IMR-90 (cell line): ENCODE results near the gene BEST1. TPM values are rescaled to one million over a fixed set of nuclear protein-coding genes. Genes with fewer than 3 reads are reported as not detected.

Experiments
- ATAC-seq: fragments of 200-7000 bp; cut with Tn5 transposase; 2 replicates; pipeline ENCODE4 v1.9.1; 2020; ENCODE audit warnings: low read depth, mild to moderate bottlenecking, moderate library complexity
- BruUV-seq: library from RNA; stranded (reverse); fragments of 400-500 nt; replicated peaks from 2 replicates; lab custom pipeline; 2021; lab: Mats Ljungman, UMichigan
- CTCF ChIA-PET: fragments of 300-600 bp; formaldehyde crosslinking; extraction: SDS; loops from one replicate; lab custom pipeline; 2021; ENCODE audit warnings: antibody characterized with exemption; lab: Yijun Ruan, JAX
- POLR2A ChIA-PET: fragments of 300-600 bp; sonication (Branson Sonifier 250); formaldehyde crosslinking; loops from one replicate; lab custom pipeline; 2022; ENCODE audit warnings: antibody characterized with exemption; ENCODE audit not compliant: unreplicated experiment; lab: Charles Lee
- DNase-seq: peaks from one replicate; pipeline ENCODE4 v3.0.0; 2013
- H2AFZ ChIP-seq: replicated peaks from 2 replicates; pipeline ENCODE3; 2013; ENCODE audit warnings: low read length, mild to moderate bottlenecking; ENCODE audit not compliant: poor library complexity
- H2AK5ac ChIP-seq: 2 replicates; pipeline ENCODE4 v1.6.1; 2013; ENCODE audit warnings: low read depth, low read length, inconsistent platforms
- H2AK9ac ChIP-seq: replicated peaks from 2 replicates; pipeline ENCODE3; 2013; ENCODE audit warnings: mild to moderate bottlenecking, low read depth, low read length, moderate library complexity; ENCODE audit not compliant: poor library complexity
- H2BK120ac ChIP-seq: 2 replicates; pipeline ENCODE4 v1.6.1; 2013; ENCODE audit warnings: low read depth, low read length, inconsistent platforms
- H2BK15ac ChIP-seq: 3 replicates; pipeline ENCODE4 v1.6.1; 2013; ENCODE audit warnings: low read depth, low read length, inconsistent platforms
- H2BK20ac ChIP-seq: 2 replicates; pipeline ENCODE4 v1.6.1; 2013; ENCODE audit warnings: low read depth, mild to moderate bottlenecking, inconsistent platforms, low read length, moderate library complexity
- H2BK5ac ChIP-seq: 2 replicates; pipeline ENCODE4 v1.6.1; 2013; ENCODE audit warnings: mild to moderate bottlenecking, low read depth, low read length, inconsistent platforms; ENCODE audit not compliant: poor library complexity, severe bottlenecking
- H3K14ac ChIP-seq: replicated peaks from 2 replicates; pipeline ENCODE4 v1.6.1; 2013; ENCODE audit warnings: low read depth, low read length, inconsistent platforms
- H3K18ac ChIP-seq: 2 replicates; pipeline ENCODE4 v1.6.1; 2013; ENCODE audit warnings: low read depth, low read length, control low read depth
- H3K23ac ChIP-seq: 2 replicates; pipeline ENCODE4 v1.6.1; 2013; ENCODE audit warnings: low read depth, low read length, inconsistent platforms
- H3K27ac ChIP-seq: 2 replicates; pipeline ENCODE4 v1.5.1; 2013; ENCODE audit warnings: mild to moderate bottlenecking, control low read depth, low read length; ENCODE audit not compliant: insufficient read depth
- H3K27me3 ChIP-seq: 2 replicates; pipeline ENCODE4 v1.6.1; 2013; ENCODE audit warnings: low read length; ENCODE audit not compliant: control insufficient read depth, insufficient read depth
- H3K36me3 ChIP-seq: 2 replicates; pipeline ENCODE4 v1.6.1; 2013; ENCODE audit warnings: low read length, mixed read lengths; ENCODE audit not compliant: control insufficient read depth, insufficient read depth
- H3K4ac ChIP-seq: 2 replicates; pipeline ENCODE4 v1.6.1; 2013; ENCODE audit warnings: low read depth, low read length, inconsistent platforms
- H3K4me1 ChIP-seq: 2 replicates; pipeline ENCODE4 v1.6.1; 2013; ENCODE audit warnings: low read length, mixed read lengths; ENCODE audit not compliant: control insufficient read depth, insufficient read depth
- H3K4me2 ChIP-seq: 2 replicates; pipeline ENCODE4 v1.6.1; 2013; ENCODE audit warnings: low read depth, mild to moderate bottlenecking, control low read depth, low read length, moderate library complexity
- H3K4me3 ChIP-seq: 2 replicates; pipeline ENCODE4 v1.5.1; 2013; ENCODE audit warnings: low read depth, mild to moderate bottlenecking, control low read depth, low read length, moderate library complexity; ENCODE audit not compliant: insufficient read depth
- H3K56ac ChIP-seq: 2 replicates; pipeline ENCODE4 v1.6.1; 2013; ENCODE audit warnings: low read length, inconsistent platforms; ENCODE audit not compliant: insufficient read depth; ENCODE audit errors: extremely low read depth
- H3K79me1 ChIP-seq, 2 experiments: 2 replicates each; pipeline ENCODE4 v1.6.1; 2013; ENCODE audit warnings: low read length in 2 of 2, inconsistent platforms in 1 of 2, low read depth in 1 of 2
- H3K9ac ChIP-seq: 2 replicates; pipeline ENCODE4 v1.6.1; 2013; ENCODE audit warnings: low read depth, low read length, control low read depth
- H3K9me1 ChIP-seq: 2 replicates; pipeline ENCODE4 v1.6.1; 2013; ENCODE audit warnings: low read length, inconsistent platforms; ENCODE audit not compliant: insufficient read depth
- H3K9me3 ChIP-seq: 2 replicates; pipeline ENCODE4 v1.6.1; 2013; ENCODE audit warnings: low read length; ENCODE audit not compliant: control insufficient read depth, insufficient read depth
- H4K20me1 ChIP-seq: 2 replicates; pipeline ENCODE4 v1.6.1; 2013; ENCODE audit warnings: low read length, inconsistent platforms; ENCODE audit not compliant: insufficient read depth
- H4K5ac ChIP-seq: 2 replicates; pipeline ENCODE4 v1.6.1; 2013; ENCODE audit warnings: mild to moderate bottlenecking, low read depth, low read length, control low read depth
- H4K8ac ChIP-seq, 2 experiments: 2 replicates each; pipeline ENCODE4 v1.6.1; 2013; ENCODE audit warnings: low read depth in 2 of 2, low read length in 2 of 2, control low read depth in 1 of 2, inconsistent platforms in 1 of 2
- H4K91ac ChIP-seq: 2 replicates; pipeline ENCODE4 v1.6.1; 2013; ENCODE audit warnings: low read depth, low read length, inconsistent platforms; ENCODE audit not compliant: insufficient read depth
- BHLHE40 ChIP-seq: fragments of 150-350 bp; IDR thresholded peaks from 2 replicates; pipeline ENCODE4 v1.6.1; 2016; ENCODE audit warnings: mild to moderate bottlenecking, low read depth, low read length
- CEBPB ChIP-seq: IDR thresholded peaks from 2 replicates; pipeline ENCODE4 v1.6.1; 2012; ENCODE audit warnings: low read depth, low read length, improper control_type of control experiment
- CHD1 ChIP-seq: IDR thresholded peaks from 2 replicates; pipeline ENCODE4 v1.6.1; 2012; ENCODE audit warnings: low read depth, low read length, improper control_type of control experiment
- CTCF ChIP-seq: conservative IDR thresholded peaks from 2 replicates; pipeline ENCODE4 v1.5.1; 2012; ENCODE audit warnings: mild to moderate bottlenecking, low read depth, low read length, improper control_type of control experiment
- FOS ChIP-seq: fragments of 150-350 bp; IDR thresholded peaks from 2 replicates; pipeline ENCODE4 v1.6.1; 2016; ENCODE audit warnings: low read depth, low read length
- MAFK ChIP-seq: IDR thresholded peaks from 2 replicates; pipeline ENCODE4 v1.6.1; 2012; ENCODE audit warnings: low read depth, low read length, improper control_type of control experiment
- MAZ ChIP-seq: IDR thresholded peaks from 2 replicates; pipeline ENCODE4 v1.6.1; 2012; ENCODE audit warnings: low read depth, mild to moderate bottlenecking, low read length, improper control_type of control experiment, moderate library complexity, borderline replicate concordance
- MXI1 ChIP-seq: IDR thresholded peaks from 2 replicates; pipeline ENCODE4 v1.6.1; 2012; ENCODE audit warnings: low read depth, mild to moderate bottlenecking, low read length, moderate library complexity, borderline replicate concordance
- NFE2L2 ChIP-seq: fragments of 150-350 bp; IDR thresholded peaks from 2 replicates; pipeline ENCODE4 v1.6.1; 2016; ENCODE audit warnings: low read depth, mild to moderate bottlenecking, low read length
- POLR2A ChIP-seq: IDR thresholded peaks from 2 replicates; pipeline ENCODE4 v1.6.1; 2012; ENCODE audit warnings: mild to moderate bottlenecking, low read depth, low read length
- RAD21 ChIP-seq: IDR thresholded peaks from 2 replicates; pipeline ENCODE4 v1.6.1; 2012; ENCODE audit warnings: low read length, improper control_type of control experiment
- RCOR1 ChIP-seq: IDR thresholded peaks from 2 replicates; pipeline ENCODE4 v1.6.1; 2012; ENCODE audit warnings: mild to moderate bottlenecking, low read length, improper control_type of control experiment; ENCODE audit not compliant: insufficient replicate concordance
- RFX5 ChIP-seq: IDR thresholded peaks from 2 replicates; pipeline ENCODE4 v1.8.0; 2012; ENCODE audit warnings: low read depth, mild to moderate bottlenecking, low read length, moderate library complexity
- SMC3 ChIP-seq: fragments of 150-350 bp; IDR thresholded peaks from 2 replicates; pipeline ENCODE4 v1.6.1; 2016; ENCODE audit warnings: low read depth, mild to moderate bottlenecking, antibody characterized with exemption, low read length, moderate library complexity
- WGBS, 2 experiments: methylation state at CpG; one replicate each; pipeline versions ENCODE4 v1.1.5 to v1.1.7; 2013; ENCODE audit warnings: missing lambda C conversion rate in 2 of 2; ENCODE audit not compliant: insufficient read length in 1 of 2; ENCODE audit errors: extremely low coverage in 2 of 2; 5-methylcytosine and 5-hydroxymethylcytosine counted together
- dilution Hi-C: fragments of 300-500 bp; cut with HindIII; formaldehyde crosslinking; loops from one replicate; pipeline ENCODE4 v1.14.3; 2018; ENCODE audit warnings: low sequenced_read_pairs; ENCODE audit not compliant: unreplicated experiment
- in situ Hi-C: fragments of 300-500 bp; cut with MboI; formaldehyde crosslinking; loops from 3 replicates; pipeline ENCODE4 v1.14.3; 2019; ENCODE audit warnings: low sequenced_read_pairs, inconsistent platforms, mixed read lengths
- intact Hi-C: fragments of 100-400 bp; cut with micrococcal nuclease; formaldehyde crosslinking; loops from 2 replicates; pipeline ENCODE4 v1.10.0; 2022
- polyA plus RNA-seq, 3 experiments: library from polyadenylated mRNA; depleted of rRNA; stranded (reverse); fragments of >200 nt; gene quantifications; 2 replicates each; pipeline ENCODE4 v1.2.3, GENCODE V29; 2012; ENCODE audit warnings: low replicate concordance in 1 of 3
- total RNA-seq: library from RNA; depleted of rRNA; stranded (reverse); fragments of >200 nt; gene quantifications from 2 replicates; pipeline ENCODE4 v1.2.3, GENCODE V29; 2012
- TF ChIP-seq, protein P1 (sequence below): fragments of 150-350 bp; IDR thresholded peaks from 2 replicates; pipeline ENCODE4 v1.6.1; 2016; ENCODE audit warnings: low read depth, mild to moderate bottlenecking, low read length, moderate library complexity, borderline replicate concordance
- TF ChIP-seq, protein P2 (sequence below): fragments of 150-350 bp; IDR thresholded peaks from 2 replicates; pipeline ENCODE4 v1.6.1; 2017; ENCODE audit warnings: mild to moderate bottlenecking, antibody characterized with exemption, low read length, low read depth

The BEST1 gene
- total and polyA plus RNA-seq, 2 of the 4 experiments (the other 2 are of a cell fraction), result 0.90 to 1.4 TPM

- Histone ChIP-seq H3K9ac (no peak overlapping the region), H2AK9ac (no peak overlapping the region), H4K91ac (no peak overlapping the region), H3K4me3 (no peak overlapping the region), H2BK120ac (no peak overlapping the region), H3K9me3 (no peaks in the 10 kb centered on the region), H3K4me1 (peaks cover 10% of the 10 kb centered on the region), H4K5ac (no peak overlapping the region), H3K14ac (no peak overlapping the region), H3K36me3 (peaks cover 44% of the 10 kb centered on the region), H3K9me1 (peaks cover 24% of the 10 kb centered on the region), H2AFZ (no peak overlapping the region), H3K23ac (no peak overlapping the region), H3K27me3 (no peaks in the 10 kb centered on the region), H3K4ac (no peak overlapping the region), H2BK20ac (no peak overlapping the region), H2AK5ac (no peak overlapping the region), H2BK5ac (no peak overlapping the region), H4K20me1 (peaks cover 44% of the 10 kb centered on the region), H2BK15ac (no peak overlapping the region), H3K27ac (no peak overlapping the region), H3K56ac (no peak overlapping the region), H3K18ac (no peak overlapping the region), H3K4me2 (no peak overlapping the region), H3K79me1 (peaks cover 8 to 40% of the 10 kb centered on the region in 2 experiments), H4K8ac (no peak overlapping the region)
- no peak for DNase-seq
- dilution Hi-C loops (no loop called here), intact Hi-C loops (no loop called here), in situ Hi-C loops (loop anchor here (10.0 kb wide), 1 partner anchor 64 kb away; no protein-coding TSS in a partner anchor)
- ChIA-PET POLR2A (interaction anchor here (1.0 to 1.2 kb wide), 2 partner anchors 23 to 121 kb away, joined by 3 to 6 read pairs; no protein-coding TSS in a partner anchor), CTCF (interaction anchor here (3.9 kb wide), 1 partner anchor 121 kb away, joined by 17 read pairs; no protein-coding TSS in a partner anchor)
- BruUV-seq, result no TSS peak
- WGBS, 2 experiments, result no CpG with 5 or more reads among the region's 3 CpGs
- no peak for TF ChIP-seq FOS
- TF ChIP-seq, protein P1, sequence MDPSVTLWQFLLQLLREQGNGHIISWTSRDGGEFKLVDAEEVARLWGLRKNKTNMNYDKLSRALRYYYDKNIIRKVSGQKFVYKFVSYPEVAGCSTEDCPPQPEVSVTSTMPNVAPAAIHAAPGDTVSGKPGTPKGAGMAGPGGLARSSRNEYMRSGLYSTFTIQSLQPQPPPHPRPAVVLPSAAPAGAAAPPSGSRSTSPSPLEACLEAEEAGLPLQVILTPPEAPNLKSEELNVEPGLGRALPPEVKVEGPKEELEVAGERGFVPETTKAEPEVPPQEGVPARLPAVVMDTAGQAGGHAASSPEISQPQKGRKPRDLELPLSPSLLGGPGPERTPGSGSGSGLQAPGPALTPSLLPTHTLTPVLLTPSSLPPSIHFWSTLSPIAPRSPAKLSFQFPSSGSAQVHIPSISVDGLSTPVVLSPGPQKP, result no peak
- no peak for TF ChIP-seq MXI1
- no peak for TF ChIP-seq MAFK
- TF ChIP-seq CEBPB, result no peak
- no peak for TF ChIP-seq RCOR1
- TF ChIP-seq MAZ, result no peak
- TF ChIP-seq CHD1, result no peak
- TF ChIP-seq NFE2L2, result no peak
- no peak for TF ChIP-seq POLR2A
- no peak for TF ChIP-seq CTCF
- no peak for TF ChIP-seq RFX5
- TF ChIP-seq BHLHE40, result no peak
- no peak for TF ChIP-seq RAD21
- no peak for TF ChIP-seq SMC3
- TF ChIP-seq, protein P2, sequence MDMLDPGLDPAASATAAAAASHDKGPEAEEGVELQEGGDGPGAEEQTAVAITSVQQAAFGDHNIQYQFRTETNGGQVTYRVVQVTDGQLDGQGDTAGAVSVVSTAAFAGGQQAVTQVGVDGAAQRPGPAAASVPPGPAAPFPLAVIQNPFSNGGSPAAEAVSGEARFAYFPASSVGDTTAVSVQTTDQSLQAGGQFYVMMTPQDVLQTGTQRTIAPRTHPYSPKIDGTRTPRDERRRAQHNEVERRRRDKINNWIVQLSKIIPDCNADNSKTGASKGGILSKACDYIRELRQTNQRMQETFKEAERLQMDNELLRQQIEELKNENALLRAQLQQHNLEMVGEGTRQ, result no peak
- no peak for ATAC-seq
Measured at GRCh38 chr11:61960532-61960931, 10.4 kb downstream of the BEST1 start.
